Vagina (tissue), 2 donors: ENCODE data around the gene ASB12. TPM values are rescaled to one million over a fixed set of nuclear protein-coding genes. Genes with fewer than 3 reads are reported as not detected.

Experiments
- DNase-seq, 2 donors: peaks; one replicate each; pipeline ENCODE4 v3.0.0-alpha.2; 2017; ENCODE audit errors: extremely low spot score in 2 of 2
- H3K27ac ChIP-seq: fragments of 200-600 bp; sonication (generic); one replicate; pipeline ENCODE4 v1.5.1; 2019
- H3K27me3 ChIP-seq: fragments of 200-600 bp; sonication (generic); one replicate; pipeline ENCODE4 v1.5.1; 2019
- H3K36me3 ChIP-seq, 2 donors: fragments of 200-600 bp; sonication (generic); one replicate each; pipeline ENCODE4 v1.5.1; 2017 to 2019
- H3K4me1 ChIP-seq: fragments of 200-600 bp; sonication (generic); one replicate; pipeline ENCODE4 v1.5.1; 2019
- H3K4me3 ChIP-seq, 2 donors: fragments of 200-600 bp; sonication (generic); 1 replicate in 1 of 2; 2 replicates in 1 of 2; pipeline ENCODE4 v1.5.1; 2016 to 2019
- H3K9me3 ChIP-seq: fragments of 200-600 bp; sonication (generic); one replicate; pipeline ENCODE4 v1.5.1; 2019
- CTCF ChIP-seq, 3 experiments: fragments of 450-650 bp in 2 of 3; fragments of 200-600 bp in 1 of 3; sonication (generic) in 1 of 3; IDR thresholded peaks; one replicate each; pipeline ENCODE4 v1.5.1; 2017 to 2019; ENCODE audit warnings: antibody characterized with exemption in 3 of 3, mild to moderate bottlenecking in 2 of 3, moderate library complexity in 2 of 3
- POLR2A ChIP-seq, 2 donors: fragments of 450-650 bp; IDR thresholded peaks; one replicate each; pipeline ENCODE4 v1.6.1; 2017; ENCODE audit warnings: antibody characterized with exemption in 2 of 2, mild to moderate bottlenecking in 2 of 2, moderate library complexity in 2 of 2
- POLR2AphosphoS5 ChIP-seq, 2 donors: sonication (generic); formaldehyde crosslinking; IDR thresholded peaks; one replicate each; pipeline ENCODE4 v1.9.0; 2017; ENCODE audit warnings: antibody characterized with exemption in 2 of 2, mild to moderate bottlenecking in 2 of 2, low read depth in 1 of 2; ENCODE audit not compliant: insufficient read depth in 1 of 2
- intact Hi-C: fragments of 100-400 bp; cut with DNase I; formaldehyde crosslinking; loops from one replicate; pipeline ENCODE4 v1.15.1; 2023
- total RNA-seq: library from RNA; depleted of rRNA; stranded (reverse); fragments of >200 nt; gene quantifications from one replicate; pipeline ENCODE4 v1.2.3, GENCODE V29; 2016

ASB12 gene
- total RNA-seq, 1 donor from 2014 or later = not detected

DNA sequence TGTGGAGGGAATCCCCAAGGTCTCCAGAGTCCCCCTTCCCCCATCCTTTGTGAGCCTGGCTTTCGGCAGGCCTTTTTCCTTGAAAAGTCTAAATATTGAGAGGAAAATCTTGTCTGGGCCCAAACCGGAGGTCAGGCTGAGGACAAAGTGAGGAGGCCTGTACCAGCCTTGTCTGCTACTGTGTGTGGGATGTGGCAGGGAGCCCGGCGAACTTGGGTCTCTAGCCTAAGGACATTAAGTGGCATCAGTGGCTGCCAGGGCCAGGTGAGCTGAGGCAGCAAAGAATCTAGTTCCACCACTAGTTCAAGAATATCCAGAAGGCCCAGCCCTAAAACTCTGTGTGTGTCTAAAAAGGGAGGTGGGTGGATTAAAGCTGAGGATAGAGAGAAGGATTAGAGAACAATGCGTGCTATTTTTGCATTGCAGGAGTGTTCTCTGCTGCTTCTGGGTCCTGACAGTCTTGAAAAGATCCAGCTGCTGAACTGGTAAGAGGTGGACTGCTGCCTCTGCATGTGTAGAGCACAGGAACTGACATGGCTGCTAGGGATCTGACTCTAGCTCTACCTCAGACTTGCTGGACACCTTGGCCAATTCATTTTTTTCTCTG, 23.7 kb downstream of the ASB12 start:
- Histone ChIP-seq H3K27me3 (no peaks in the 10 kb centered on the region), H3K4me3 (peak overlapping the region; percentile 54 to 64)

DNA sequence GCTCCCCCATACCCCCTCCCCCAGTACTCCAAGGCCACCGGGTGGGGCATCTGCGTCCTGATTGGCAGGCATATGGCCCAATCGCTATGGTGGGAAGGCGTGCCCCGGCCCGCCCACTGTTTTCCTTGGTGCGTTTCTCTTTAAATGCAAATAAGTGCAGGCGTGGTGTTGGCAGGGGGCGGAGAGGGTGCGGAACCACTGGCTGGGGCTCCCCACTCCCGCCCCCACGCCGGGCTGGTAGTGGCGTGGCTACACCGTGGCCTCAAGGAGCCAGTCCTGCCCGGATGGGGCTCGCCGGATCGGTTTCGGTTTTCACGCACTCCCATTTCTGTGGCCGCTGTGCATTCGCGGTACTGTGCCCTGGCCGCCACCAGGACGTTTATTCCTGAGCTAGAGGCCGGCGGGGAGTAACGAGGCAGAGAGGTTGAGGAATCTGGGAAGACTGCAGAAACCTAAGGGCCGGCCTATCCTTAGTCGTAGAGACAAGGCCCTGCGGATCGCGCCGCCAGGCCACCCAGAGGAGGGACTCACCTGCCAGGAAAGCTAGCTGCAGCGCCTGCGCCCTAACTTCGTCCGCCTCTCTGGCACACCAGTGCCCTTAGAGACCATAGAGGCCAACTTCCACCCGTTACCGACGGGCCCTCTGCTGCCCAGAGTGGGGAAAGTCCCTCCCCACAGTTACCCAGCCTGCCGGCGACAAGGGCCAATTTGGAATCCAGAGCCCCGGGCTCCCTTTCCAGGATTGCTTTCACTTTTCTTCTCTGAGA, 24.5 kb downstream of the ASB12 start:
- intact Hi-C loops = no loop called here
- H3K4me3 ChIP-seq = peak overlapping the region; percentile 54 to 64

More for the DNA sequence above, 23.7 kb downstream of the ASB12 start:
- H3K27ac ChIP-seq = peak overlapping the region; percentile 66
- DNase-seq = no peak
- no peaks in the 10 kb centered on the region for H3K36me3 ChIP-seq
- intact Hi-C loops = no loop called here
- H3K9me3 ChIP-seq = no peaks in the 10 kb centered on the region
- TF ChIP-seq POLR2A (IDR thresholded peaks at IDR 0.05) (no peak), CTCF (IDR thresholded peaks at IDR 0.05) (no peak), POLR2AphosphoS5 (IDR thresholded peaks at IDR 0.05; ENCODE audit: insufficient read depth in 1 of 2, low read depth in 1 of 2) (no peak)
- peaks cover 12% of the 10 kb centered on the region for H3K4me1 ChIP-seq

GRCh38 chrX:64205441-64205734, 25.0 kb downstream of the ASB12 start, which contains the start of gene AMER1:
TSS of gene AMER1 (minus strand) at chrX:64205708. CDS start at chrX:64193286, 12,422 bp downstream.
- no peak for DNase-seq
- Histone ChIP-seq H3K27ac (peak within 1 kb of the TSS; percentile 88), H3K4me3 (peak within 1 kb of the TSS; percentile 54 to 64), H3K36me3 (no peaks in the 10 kb centered on the region), H3K4me1 (peaks cover 12% of the 10 kb centered on the region), H3K27me3 (no peaks in the 10 kb centered on the region), H3K9me3 (no peaks in the 10 kb centered on the region)
- intact Hi-C loops = no loop called here
- TF ChIP-seq POLR2A (IDR thresholded peaks at IDR 0.05) (no peak), POLR2AphosphoS5 (IDR thresholded peaks at IDR 0.05; ENCODE audit: insufficient read depth in 1 of 2, low read depth in 1 of 2) (no peak), CTCF (IDR thresholded peaks at IDR 0.05) (no peak)

More for the DNA sequence above, 24.5 kb downstream of the ASB12 start:
- H3K27me3 ChIP-seq = no peaks in the 10 kb centered on the region
- peak overlapping the region; percentile 88 for H3K27ac ChIP-seq
- TF ChIP-seq CTCF (IDR thresholded peaks at IDR 0.05) = no peak
- peak; percentile 57 to 91 for TF ChIP-seq POLR2AphosphoS5 (IDR thresholded peaks at IDR 0.05; ENCODE audit: insufficient read depth in 1 of 2, low read depth in 1 of 2)
- TF ChIP-seq POLR2A (IDR thresholded peaks at IDR 0.05) = peak in 1 of 2 donors; percentile 36
- H3K36me3 ChIP-seq = no peaks in the 10 kb centered on the region
- H3K9me3 ChIP-seq = no peaks in the 10 kb centered on the region
- H3K4me1 ChIP-seq = peaks cover 12% of the 10 kb centered on the region
- peak in 1 of 2 donors; percentile 96 for DNase-seq

GRCh38 chrX:64204701-64205440, 25.5 kb downstream of the ASB12 start:
- no peaks in the 10 kb centered on the region for H3K36me3 ChIP-seq
- peak overlapping the region; percentile 54 to 64 for H3K4me3 ChIP-seq
- no peaks in the 10 kb centered on the region for H3K27me3 ChIP-seq
- no peak for DNase-seq
- H3K27ac ChIP-seq = peak overlapping the region; percentile 88
- no peak for TF ChIP-seq CTCF (IDR thresholded peaks at IDR 0.05)
- no peak for TF ChIP-seq POLR2AphosphoS5 (IDR thresholded peaks at IDR 0.05; ENCODE audit: insufficient read depth in 1 of 2, low read depth in 1 of 2)
- no peak for TF ChIP-seq POLR2A (IDR thresholded peaks at IDR 0.05)
- H3K4me1 ChIP-seq = peaks cover 12% of the 10 kb centered on the region
- H3K9me3 ChIP-seq = no peaks in the 10 kb centered on the region
- intact Hi-C loops = no loop called here
